IMR-90 (cell line): Measurements from ENCODE around the gene KRTDAP.

ENCODE experiments used
- POLR2A ChIP-seq: IDR thresholded peaks from 2 replicates; pipeline ENCODE4 v1.6.1; 2012; ENCODE audit warnings: mild to moderate bottlenecking, low read depth, low read length
- RCOR1 ChIP-seq: IDR thresholded peaks from 2 replicates; pipeline ENCODE4 v1.6.1; 2012; ENCODE audit warnings: mild to moderate bottlenecking, low read length, improper control_type of control experiment; ENCODE audit not compliant: insufficient replicate concordance
- USF2 ChIP-seq: fragments of 150-350 bp; IDR thresholded peaks from 2 replicates; pipeline ENCODE4 v1.6.1; 2017; ENCODE audit warnings: mild to moderate bottlenecking, antibody characterized with exemption, low read length, low read depth
- TF ChIP-seq, protein P1 (sequence below): conservative IDR thresholded peaks from 2 replicates; pipeline ENCODE4 v1.5.1; 2012; ENCODE audit warnings: mild to moderate bottlenecking, low read depth, low read length, improper control_type of control experiment

- TF ChIP-seq, protein P1, sequence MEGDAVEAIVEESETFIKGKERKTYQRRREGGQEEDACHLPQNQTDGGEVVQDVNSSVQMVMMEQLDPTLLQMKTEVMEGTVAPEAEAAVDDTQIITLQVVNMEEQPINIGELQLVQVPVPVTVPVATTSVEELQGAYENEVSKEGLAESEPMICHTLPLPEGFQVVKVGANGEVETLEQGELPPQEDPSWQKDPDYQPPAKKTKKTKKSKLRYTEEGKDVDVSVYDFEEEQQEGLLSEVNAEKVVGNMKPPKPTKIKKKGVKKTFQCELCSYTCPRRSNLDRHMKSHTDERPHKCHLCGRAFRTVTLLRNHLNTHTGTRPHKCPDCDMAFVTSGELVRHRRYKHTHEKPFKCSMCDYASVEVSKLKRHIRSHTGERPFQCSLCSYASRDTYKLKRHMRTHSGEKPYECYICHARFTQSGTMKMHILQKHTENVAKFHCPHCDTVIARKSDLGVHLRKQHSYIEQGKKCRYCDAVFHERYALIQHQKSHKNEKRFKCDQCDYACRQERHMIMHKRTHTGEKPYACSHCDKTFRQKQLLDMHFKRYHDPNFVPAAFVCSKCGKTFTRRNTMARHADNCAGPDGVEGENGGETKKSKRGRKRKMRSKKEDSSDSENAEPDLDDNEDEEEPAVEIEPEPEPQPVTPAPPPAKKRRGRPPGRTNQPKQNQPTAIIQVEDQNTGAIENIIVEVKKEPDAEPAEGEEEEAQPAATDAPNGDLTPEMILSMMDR: no peak
- TF ChIP-seq POLR2A (no peak), USF2 (no peak), RCOR1 (no peak)
These were observed 10.3 kb upstream of the KRTDAP start for GRCh38 chr19:35500611-35501010.
